ENCODE results near the gene GPRIN1. TPM values are rescaled to one million over a fixed set of nuclear protein-coding genes. Genes with fewer than 3 reads are reported as not detected.

Gene GPRIN1
- total RNA-seq, 6 experiments from 2014 or later: 0.05 to 0.99 (median 0.30) TPM

GRCh38 chr5:176639208-176639607 lies 29.3 kb upstream of the GPRIN1 start:
- Histone ChIP-seq H3K36me3 (no peaks in the 10 kb centered on the region), H3K27me3 (no peaks in the 10 kb centered on the region), H3K4me3 (no peak overlapping the region), H3K27ac (no peak overlapping the region), H3K9me3 (no peaks in the 10 kb centered on the region), H3K4me1 (no peaks in the 10 kb centered on the region)
- intact Hi-C loops (cut with DNase I): no loop called here
- ATAC-seq (no peak), DNase-seq (no peak)
- WGBS (ENCODE audit: insufficient coverage, low coverage, low lambda C conversion rate, missing lambda C conversion rate): 100% methylated on average over 1 of the region's 4 CpGs
- TF ChIP-seq POLR2A (IDR thresholded peaks at IDR 0.05): no peak
- TF ChIP-seq CTCF (IDR thresholded peaks at IDR 0.05): no peak

GRCh38 chr5:176638437-176638836 lies 28.5 kb upstream of the GPRIN1 start:
- TF ChIP-seq POLR2A (IDR thresholded peaks at IDR 0.05): no peak
- no peak for TF ChIP-seq CTCF (IDR thresholded peaks at IDR 0.05)

GRCh38 chr5:176637556-176637955 lies 27.6 kb upstream of the GPRIN1 start:
- no peaks in the 10 kb centered on the region for H3K9me3 ChIP-seq
- H3K27ac ChIP-seq: no peak overlapping the region
- no peaks in the 10 kb centered on the region for H3K27me3 ChIP-seq
- no peak overlapping the region for H3K4me3 ChIP-seq
- no peak for DNase-seq
- no peaks in the 10 kb centered on the region for H3K4me1 ChIP-seq
- TF ChIP-seq POLR2A (IDR thresholded peaks at IDR 0.05) (no peak), CTCF (IDR thresholded peaks at IDR 0.05) (no peak)
- no peak for ATAC-seq
- intact Hi-C loops (cut with DNase I): no loop called here
- no peaks in the 10 kb centered on the region for H3K36me3 ChIP-seq
- WGBS (ENCODE audit: insufficient coverage, low coverage, low lambda C conversion rate, missing lambda C conversion rate): 47% methylated on average over 4 of the region's 4 CpGs

More at GRCh38 chr5:176638437-176638836, 28.5 kb upstream of the GPRIN1 start:
- no peak for ATAC-seq
- DNase-seq: no peak
- Histone ChIP-seq H3K4me1 (no peaks in the 10 kb centered on the region), H3K9me3 (no peaks in the 10 kb centered on the region), H3K36me3 (no peaks in the 10 kb centered on the region), H3K27ac (no peak overlapping the region), H3K27me3 (no peaks in the 10 kb centered on the region), H3K4me3 (no peak overlapping the region)
- 91% methylated on average over 3 of the region's 3 CpGs for WGBS (ENCODE audit: insufficient coverage, low coverage, low lambda C conversion rate, missing lambda C conversion rate)
- intact Hi-C loops (cut with DNase I): no loop called here

GRCh38 chr5:176636426-176636825 lies 26.5 kb upstream of the GPRIN1 start:
- H3K4me3 ChIP-seq: no peak overlapping the region
- DNase-seq (no peak), ATAC-seq (no peak)
- intact Hi-C loops (cut with DNase I): no loop called here
- H3K4me1 ChIP-seq: no peaks in the 10 kb centered on the region
- WGBS (ENCODE audit: insufficient coverage, low coverage, low lambda C conversion rate, missing lambda C conversion rate): 36% methylated on average over 6 of the region's 9 CpGs
- no peaks in the 10 kb centered on the region for H3K9me3 ChIP-seq
- H3K36me3 ChIP-seq: no peaks in the 10 kb centered on the region
- no peak for TF ChIP-seq CTCF (IDR thresholded peaks at IDR 0.05)
- no peak for TF ChIP-seq POLR2A (IDR thresholded peaks at IDR 0.05)
- H3K27ac ChIP-seq: no peak overlapping the region
- H3K27me3 ChIP-seq: no peaks in the 10 kb centered on the region

- intact Hi-C loops (cut with DNase I): no loop called here
- Histone ChIP-seq H3K9me3 (no peaks in the 10 kb centered on the region), H3K27ac (no peak overlapping the region), H3K4me1 (peaks cover 0 to 11% (median 0%) of the 10 kb centered on the region in 4 donors), H3K4me3 (no peak overlapping the region), H3K36me3 (no peaks in the 10 kb centered on the region), H3K27me3 (peaks cover 1 to 4% of the 10 kb centered on the region in 2 donors)
- ATAC-seq: no peak
- DNase-seq: no peak
- 13% methylated on average over 6 of the region's 6 CpGs for WGBS (ENCODE audit: insufficient coverage, low coverage, low lambda C conversion rate, missing lambda C conversion rate)
- TF ChIP-seq CTCF (IDR thresholded peaks at IDR 0.05) (no peak), POLR2A (IDR thresholded peaks at IDR 0.05) (no peak)
These were observed 23.6 kb upstream of the GPRIN1 start for GRCh38 chr5:176633598-176633997.

Data from right lobe of liver (tissue), 6 donors.